C1 segment of cervical spinal cord (tissue), 14 donors: ENCODE data around the gene GNAQ.
A peak's percentile ranks its signal among the peaks of the same experiment; 100 is the strongest.

Experiments
- DNase-seq, 14 donors: peaks; one replicate each; lab custom pipeline; 2025; lab: John Stamatoyannopoulos, UW

The GNAQ gene

GRCh38 chr9:78003730-78004129, 27.9 kb downstream of the GNAQ start:
- DNase-seq, result no peak

- no peak for DNase-seq
Measured at GRCh38 chr9:78001946-78002731, 29.5 kb downstream of the GNAQ start.

DNA sequence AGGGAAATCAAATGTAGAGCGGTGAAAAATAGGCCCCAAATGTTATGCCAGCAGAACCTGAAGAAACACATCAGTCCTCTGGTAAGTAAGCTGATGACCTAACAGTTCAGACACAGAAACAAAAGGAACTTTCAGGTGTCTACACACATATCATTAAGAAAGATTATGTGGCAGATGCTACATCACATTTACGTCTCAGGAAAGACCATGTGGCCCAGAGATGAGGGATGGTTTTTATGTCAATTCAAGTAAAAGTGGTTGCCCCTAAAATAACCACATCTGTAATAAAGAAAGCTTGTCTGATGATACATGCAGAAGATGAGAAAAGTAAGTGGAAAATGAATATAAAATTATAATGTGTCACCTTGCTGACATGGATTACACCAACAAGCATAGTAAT, 31.4 kb downstream of the GNAQ start:
- DNase-seq, result no peak

- no peak for DNase-seq
Measured at GRCh38 chr9:77999231-77999631, 32.4 kb downstream of the GNAQ start.

DNA sequence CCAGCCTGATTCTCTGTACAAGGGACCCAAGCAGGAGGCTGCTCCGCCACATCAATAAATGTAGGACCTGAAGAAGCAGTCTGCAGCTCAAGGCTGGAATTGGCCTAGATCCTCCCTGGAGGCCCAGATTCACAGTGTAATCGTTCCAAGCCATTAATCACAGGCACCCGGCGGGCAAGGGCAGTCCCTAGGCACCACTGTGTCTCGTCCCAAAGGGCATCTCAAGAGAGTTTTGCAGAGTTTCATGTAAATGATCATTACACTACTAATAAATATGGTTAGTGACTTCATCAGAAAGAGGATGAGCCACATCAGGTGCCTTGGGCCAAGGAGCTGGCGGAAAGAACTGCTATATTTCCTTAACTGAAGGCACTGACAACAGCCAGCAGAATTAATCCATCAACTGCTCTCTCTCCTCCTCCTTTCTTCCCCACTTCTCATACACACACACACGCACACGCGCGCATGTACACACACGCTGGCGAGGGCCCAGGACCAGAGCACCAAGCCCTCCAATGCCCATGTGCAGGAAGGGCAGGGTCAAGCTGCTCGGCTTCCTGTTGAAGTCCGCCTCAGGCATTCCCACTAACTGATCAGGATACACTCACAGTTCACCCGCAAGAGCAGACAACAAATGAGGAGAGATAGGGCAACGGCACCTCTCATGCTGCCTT, 33.9 kb downstream of the GNAQ start:
- no peak for DNase-seq

DNA sequence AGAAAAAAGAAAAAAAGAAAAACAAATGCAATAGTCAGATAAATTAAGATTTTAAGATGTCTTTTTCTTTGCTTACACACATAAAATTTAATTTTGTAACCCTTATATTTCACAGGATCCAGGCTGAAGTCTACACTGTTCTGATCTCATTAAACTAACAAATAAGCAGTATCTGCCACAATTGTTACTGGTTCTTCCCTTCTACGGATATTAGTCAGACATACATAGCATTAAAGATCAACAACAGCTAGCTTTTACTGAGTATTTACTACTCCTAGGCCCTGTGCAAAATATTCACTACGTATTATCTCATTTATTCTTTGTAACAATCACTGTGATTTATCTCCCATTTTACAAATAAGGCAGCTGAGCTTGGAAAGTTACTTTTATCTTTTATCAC, 34.9 kb downstream of the GNAQ start:
- DNase-seq, result no peak

DNA sequence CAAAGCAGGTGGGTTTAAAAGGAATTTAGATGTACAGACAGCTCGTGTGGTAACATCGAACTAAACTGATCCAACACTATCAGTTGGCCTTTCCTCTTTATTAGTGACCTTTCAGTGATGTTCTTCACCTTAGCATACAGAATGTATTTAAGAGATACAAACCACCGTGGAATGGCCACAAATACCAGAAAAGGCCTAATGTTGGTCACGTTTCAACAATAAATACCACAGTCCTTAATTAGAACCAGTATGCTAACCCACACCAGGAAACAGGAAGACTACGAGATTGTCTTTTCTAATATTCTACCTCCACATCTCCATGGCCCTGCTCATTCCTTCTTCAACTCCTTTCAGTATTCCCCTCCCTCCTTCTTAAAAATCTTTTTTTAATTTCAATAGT, 40.4 kb downstream of the GNAQ start:
- no peak for DNase-seq

DNA sequence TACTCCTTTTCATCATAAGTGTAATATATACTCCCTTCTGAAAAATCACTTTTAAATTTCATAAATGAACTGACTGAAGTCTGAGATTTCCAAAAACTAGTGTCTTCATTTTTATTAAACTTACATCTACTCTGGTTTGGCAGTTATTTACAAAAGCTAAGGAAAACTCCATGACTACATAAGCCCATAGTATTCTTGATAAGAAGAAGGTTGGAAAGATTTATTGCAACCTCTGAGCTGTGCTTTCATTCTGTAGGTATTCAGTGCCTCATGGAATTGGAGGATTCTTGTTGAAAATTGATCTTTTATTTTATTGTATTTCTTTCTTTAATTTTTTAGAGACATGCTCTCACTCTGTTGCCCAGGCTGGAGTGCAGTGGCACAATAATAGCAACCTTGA, 41.7 kb downstream of the GNAQ start:
- DNase-seq, result no peak

DNA sequence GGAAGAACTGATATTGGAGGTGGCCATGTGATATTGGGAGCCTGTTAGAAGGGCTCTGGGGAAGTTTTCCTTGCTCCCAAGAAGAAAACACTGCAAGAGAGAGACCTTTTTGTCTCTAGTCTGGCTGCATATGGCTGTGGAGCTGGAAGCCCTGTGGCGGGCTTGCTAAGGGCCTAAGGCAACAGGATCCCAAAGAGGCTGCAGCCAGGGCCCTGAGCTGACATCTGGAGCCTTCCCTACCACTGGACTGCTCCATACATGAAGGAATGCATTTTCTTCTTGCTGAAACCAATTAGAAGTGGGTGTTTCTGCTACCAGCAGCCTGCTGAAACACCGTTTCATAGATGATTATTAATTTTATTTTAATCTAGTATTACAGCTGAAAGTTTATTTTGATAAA, 42.2 kb downstream of the GNAQ start:
- DNase-seq, result no peak

- DNase-seq, result no peak
Measured at GRCh38 chr9:77988630-77989029, 43.0 kb downstream of the GNAQ start.

DNA sequence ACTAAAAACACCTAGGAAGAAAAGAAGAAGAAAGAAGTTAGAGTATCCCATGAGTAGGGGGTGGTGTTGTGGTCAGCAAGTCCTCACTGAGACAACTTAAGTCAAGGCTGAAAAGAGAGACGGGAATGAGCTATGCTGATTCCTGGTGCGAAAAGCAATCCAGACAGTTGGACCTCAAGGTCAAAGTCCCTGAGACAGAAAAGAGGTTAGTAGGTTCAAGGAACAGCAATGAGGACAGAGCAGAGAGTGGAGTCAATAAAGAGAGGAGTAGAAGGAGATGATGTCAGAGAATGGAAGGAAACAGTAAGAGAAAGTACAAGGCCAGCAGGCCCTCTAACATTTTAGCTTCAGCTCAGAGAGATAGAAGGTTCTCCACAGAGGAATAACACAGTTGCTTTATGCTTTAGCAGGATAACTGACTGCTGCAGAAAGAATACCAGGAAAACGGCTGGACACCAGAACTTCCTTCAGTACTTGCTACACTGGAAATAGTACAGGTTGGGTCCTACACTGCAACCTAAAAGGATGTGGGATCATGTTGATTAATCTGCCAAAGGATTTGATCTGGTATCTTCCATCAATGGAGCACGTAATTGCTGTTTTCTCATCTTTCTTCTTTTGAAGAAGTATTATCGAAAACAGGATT, 43.6 kb downstream of the GNAQ start:
- no peak for DNase-seq

- DNase-seq, result no peak
Measured at GRCh38 chr9:77987081-77987656, 44.4 kb downstream of the GNAQ start.

DNA sequence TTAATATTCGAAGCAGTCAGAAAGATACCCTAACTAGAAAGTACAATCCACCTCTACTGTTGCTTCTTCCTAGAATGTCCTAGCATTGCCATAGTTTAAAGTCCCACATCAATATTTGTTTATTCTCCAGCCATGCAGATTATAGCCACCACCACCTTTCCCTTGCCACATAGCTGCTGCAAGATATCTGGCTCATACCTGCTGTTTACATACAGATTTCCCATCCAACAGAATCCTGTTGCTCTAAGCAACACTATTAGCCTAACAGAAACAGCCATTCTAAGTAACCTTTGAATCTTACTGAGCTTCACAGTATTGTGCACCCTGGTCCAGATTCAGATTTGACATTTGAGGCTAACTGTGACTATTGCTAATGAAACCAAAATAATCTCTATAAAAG, 45.6 kb downstream of the GNAQ start:
- no peak for DNase-seq

GRCh38 chr9:77983320-77983662, 48.3 kb downstream of the GNAQ start:
- DNase-seq, result no peak

- no peak for DNase-seq
Measured at GRCh38 chr9:77982581-77983319, 48.9 kb downstream of the GNAQ start.

- no peak for DNase-seq
Measured at GRCh38 chr9:77981907-77982306, 49.7 kb downstream of the GNAQ start.

DNA sequence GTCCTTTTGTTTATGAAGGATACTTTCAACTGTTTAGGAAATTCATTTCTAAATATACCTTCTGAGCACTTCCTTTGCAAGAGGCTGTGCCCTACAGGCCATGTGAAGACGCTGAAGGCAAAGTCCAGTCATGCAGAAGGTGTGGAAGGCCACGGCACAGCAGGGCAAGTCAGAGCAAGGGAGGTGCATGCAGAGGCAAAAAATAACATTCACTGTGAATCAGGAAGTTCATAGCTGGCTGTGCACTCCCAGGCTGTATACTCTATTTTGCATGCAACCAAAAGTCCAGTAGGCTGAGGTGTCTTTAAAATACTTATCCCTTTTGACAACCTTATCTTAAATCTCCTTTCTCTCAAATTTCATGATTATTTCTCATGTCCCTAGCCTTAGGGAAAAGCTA, 50.3 kb downstream of the GNAQ start:
- peak in 1 of 14 donors; percentile 4 for DNase-seq

DNA sequence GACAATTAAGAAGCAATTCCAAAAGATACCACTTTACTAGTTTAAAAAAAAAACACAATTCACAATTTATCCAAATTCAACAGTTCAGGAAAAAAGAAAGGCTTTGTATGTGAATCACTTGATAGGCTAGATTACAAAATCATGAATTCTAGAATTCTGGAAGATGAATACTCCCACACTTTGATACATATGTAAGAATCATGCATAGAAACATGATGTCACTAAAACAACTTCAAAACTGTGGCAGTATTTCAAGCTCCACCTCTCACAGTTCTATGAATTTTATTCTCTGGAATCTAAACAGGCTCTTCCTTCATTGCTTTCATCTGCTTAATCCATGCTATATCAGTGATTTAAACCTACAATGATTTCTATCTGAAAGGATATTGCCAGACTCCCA, 51.0 kb downstream of the GNAQ start:
- DNase-seq, result no peak

DNA sequence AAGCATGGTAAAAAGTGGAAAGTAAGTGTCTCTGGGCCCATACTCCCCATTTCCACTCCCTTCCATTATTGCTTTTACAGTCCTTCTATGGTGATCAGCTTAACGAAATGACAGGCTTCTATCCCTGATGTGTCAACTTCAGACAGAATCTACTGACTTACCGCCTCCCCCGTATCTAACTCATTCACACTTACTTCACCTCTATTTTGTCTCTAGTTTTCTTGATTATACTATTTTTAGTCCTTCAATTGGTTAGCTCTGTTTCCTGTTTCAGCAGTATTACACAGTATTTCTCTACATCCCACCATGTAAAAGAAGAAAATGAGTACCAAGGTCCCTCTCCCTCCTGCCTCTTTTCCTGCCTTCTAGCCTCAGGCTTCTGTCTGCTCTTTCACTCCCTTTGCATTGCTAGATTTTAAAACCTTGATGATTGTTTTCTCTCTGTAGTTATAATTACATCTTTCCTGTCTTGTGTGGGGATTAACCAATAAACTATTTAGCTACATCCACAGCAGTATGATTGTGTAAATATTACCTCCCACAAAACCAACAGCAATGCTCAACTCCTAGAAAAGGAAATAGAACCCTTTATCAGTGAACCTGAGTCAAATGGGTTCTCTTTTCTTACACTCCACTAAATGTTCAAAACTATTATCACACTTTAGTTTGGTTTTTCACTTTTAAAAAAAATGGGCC, 53.4 kb downstream of the GNAQ start:
- DNase-seq, result no peak

- DNase-seq, result peak in 12 of 14 donors; percentile 7 to 86 (median 68)
Measured at GRCh38 chr9:77977210-77977611, 54.4 kb downstream of the GNAQ start.

DNA sequence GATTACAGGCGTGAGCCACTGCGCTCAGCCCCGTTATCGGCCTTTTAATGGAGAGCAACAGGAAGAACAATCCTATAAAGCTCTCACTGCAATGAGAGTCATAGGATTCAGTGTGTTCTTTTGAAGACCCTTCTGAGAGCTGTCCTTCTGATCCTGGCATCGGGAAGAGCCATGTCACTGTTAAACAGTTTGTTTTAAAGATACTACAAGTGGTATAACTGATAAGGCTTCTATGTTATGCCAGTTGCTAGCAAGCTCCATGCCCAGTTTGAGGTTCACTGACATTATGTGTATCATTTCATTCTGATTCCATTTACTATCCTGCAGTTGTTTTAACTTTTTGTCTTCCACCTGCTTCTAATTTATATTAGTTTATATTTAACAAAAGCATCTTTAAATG, 55.8 kb downstream of the GNAQ start:
- DNase-seq, result no peak
